GM08714 (cell line): ENCODE measurements around the gene MARK3.

ENCODE experiments used
- H3K4me3 ChIP-seq: fragments of 200-500 bp; sonication (Bioruptor generic); 2 replicates; pipeline ENCODE4 v1.5.1; 2014; ENCODE audit warnings: mild to moderate bottlenecking, low read length, inconsistent platforms
- ZNF274 ChIP-seq: IDR thresholded peaks from 2 replicates; pipeline ENCODE4 v1.6.1; 2012; ENCODE audit warnings: mild to moderate bottlenecking, low read depth, low read length

MARK3 gene

GRCh38 chr14:103545219-103545914 is 160.2 kb downstream of the MARK3 start:
- no peak for TF ChIP-seq ZNF274
- no peak overlapping the region for H3K4me3 ChIP-seq

GRCh38 chr14:103545915-103546651 is 160.9 kb downstream of the MARK3 start:
- no peak overlapping the region for H3K4me3 ChIP-seq
- TF ChIP-seq ZNF274 = no peak

- H3K4me3 ChIP-seq = no peak overlapping the region
- TF ChIP-seq ZNF274 = no peak
These were observed 161.6 kb downstream of the MARK3 start for GRCh38 chr14:103546652-103547454.

GRCh38 chr14:103547455-103547940 is 162.3 kb downstream of the MARK3 start:
- H3K4me3 ChIP-seq = no peak overlapping the region
- TF ChIP-seq ZNF274 = no peak

- no peak for TF ChIP-seq ZNF274
- no peak overlapping the region for H3K4me3 ChIP-seq
These were observed 162.8 kb downstream of the MARK3 start for GRCh38 chr14:103547941-103548462.

- no peak for TF ChIP-seq ZNF274
- H3K4me3 ChIP-seq = no peak overlapping the region
These were observed 163.5 kb downstream of the MARK3 start for GRCh38 chr14:103548463-103549351.

GRCh38 chr14:103549361-103550311 is 164.4 kb downstream of the MARK3 start:
- no peak overlapping the region for H3K4me3 ChIP-seq
- no peak for TF ChIP-seq ZNF274

GRCh38 chr14:103550451-103551337 is 165.5 kb downstream of the MARK3 start:
- TF ChIP-seq ZNF274 = no peak
- H3K4me3 ChIP-seq = no peak overlapping the region

- no peak for TF ChIP-seq ZNF274
These were observed 166.1 kb downstream of the MARK3 start for GRCh38 chr14:103551338-103551762.

GRCh38 chr14:103552011-103552845 is 167.0 kb downstream of the MARK3 start:
- H3K4me3 ChIP-seq = no peak overlapping the region
- TF ChIP-seq ZNF274 = no peak

More at GRCh38 chr14:103551338-103551762, 166.1 kb downstream of the MARK3 start:
- no peak overlapping the region for H3K4me3 ChIP-seq
